Jurkat, Clone E6-1 (cell line): ENCODE data around the gene RETREG2.

Source experiments
- DNase-seq: peaks from one replicate; pipeline ENCODE4 v3.0.0-alpha.2; 2011; ENCODE audit warnings: low read depth, low spot score
- H3K4me3 ChIP-seq: 2 replicates; pipeline ENCODE4 v1.5.1; 2011; ENCODE audit warnings: mild to moderate bottlenecking, low read length, control low read depth, moderate library complexity

The RETREG2 gene

DNA sequence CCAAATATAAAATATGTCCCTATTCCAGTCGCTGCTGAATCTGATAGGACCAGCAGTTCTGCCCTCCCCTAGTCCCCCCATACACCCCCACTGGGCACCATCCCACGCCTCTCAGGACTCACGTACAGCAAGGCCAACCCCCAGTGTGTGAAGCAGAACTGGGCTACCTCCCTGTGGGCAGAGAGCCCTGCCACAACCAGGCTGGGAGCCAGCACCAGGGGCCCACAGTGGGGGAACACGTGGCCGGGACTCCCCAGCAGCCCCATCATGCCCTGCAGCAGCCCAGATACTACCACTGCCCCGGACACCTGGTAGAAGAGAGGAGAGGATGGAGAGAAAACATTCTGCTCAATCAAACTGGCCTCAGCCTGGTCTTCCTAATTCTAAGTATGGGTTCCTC is 9.5 kb upstream of the RETREG2 start:
- no peak overlapping the region for H3K4me3 ChIP-seq
- DNase-seq = no peak

DNA sequence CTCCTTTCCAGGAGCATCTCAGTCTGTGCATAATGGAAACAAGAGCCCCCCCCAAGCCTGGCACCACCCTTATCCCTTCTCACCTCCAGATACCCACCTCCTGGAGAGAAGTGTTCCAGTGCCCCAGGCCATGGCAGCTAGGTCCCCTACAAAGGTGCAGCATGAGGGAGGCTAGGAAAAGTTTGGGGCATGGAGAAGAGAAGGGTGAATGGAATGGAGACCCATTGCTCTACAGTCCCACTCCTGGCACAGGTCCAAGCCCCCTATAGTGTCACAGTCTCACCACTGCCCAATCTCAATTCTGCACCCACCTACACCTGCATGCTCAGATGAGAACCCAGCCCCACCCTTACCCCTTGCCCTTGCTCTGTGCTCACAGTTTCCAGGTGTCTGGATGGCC is 9.1 kb upstream of the RETREG2 start:
- H3K4me3 ChIP-seq = no peak overlapping the region
- no peak for DNase-seq

DNA sequence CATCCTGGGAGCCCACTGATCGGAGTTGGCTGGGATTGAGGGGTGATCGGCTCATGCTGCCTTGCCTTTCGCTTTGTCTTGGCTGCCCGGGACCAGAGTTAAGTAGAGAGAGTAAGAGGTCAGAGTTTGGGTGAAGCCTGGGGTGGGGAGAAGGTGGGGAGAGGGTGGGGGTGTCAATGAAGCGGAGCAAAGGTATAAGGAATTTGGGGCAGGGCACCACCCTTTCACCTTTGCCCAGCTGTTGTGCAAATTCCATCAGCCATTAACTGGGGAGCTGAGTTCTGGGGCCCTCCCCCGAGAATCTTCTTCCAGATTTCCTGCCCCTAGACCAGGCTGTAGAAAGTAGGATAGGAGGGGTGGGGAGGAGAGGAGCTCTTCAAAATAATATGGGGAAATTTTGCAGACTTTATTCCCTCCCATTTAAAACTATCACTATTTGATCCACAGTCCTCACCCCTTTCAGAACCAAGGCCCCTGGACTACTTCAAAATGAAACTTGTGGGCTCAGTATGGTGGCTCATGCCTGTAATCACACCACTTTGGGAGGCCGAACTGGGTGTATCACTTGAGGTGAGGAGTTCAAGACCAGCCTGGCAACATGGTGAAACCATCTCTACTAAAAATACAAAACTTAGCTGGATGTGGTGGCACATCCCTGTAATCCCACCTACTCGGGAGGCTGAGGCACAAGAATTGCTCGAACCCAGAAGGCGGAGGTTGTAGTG is 8.0 kb upstream of the RETREG2 start, which contains the start of gene SLC23A3:
TSS of gene SLC23A3 (minus strand) at position 100 of the 725 bp plus-strand sequence. CDS start at position 55, 45 bp downstream.
- DNase-seq = no peak

DNA sequence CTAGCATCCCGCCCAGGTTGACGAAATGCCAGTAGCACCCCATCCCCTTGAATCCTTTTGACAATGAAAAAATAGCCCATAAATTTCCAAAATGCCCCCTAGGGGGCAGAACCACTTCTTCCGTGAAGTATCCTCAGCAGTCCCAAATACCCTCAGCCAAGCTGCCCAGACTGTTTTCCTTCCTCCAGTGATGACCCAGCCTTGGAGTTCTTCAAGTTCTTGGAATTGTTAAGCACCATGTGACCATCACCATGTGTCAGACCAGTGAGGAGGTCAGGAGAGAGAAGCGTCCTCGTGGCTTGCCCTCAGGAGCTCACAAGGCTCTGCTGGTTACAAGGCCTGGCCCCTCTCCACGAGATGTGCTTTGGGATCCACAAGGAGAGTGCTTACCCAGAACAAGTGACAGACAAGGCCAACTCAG is 6.8 kb upstream of the RETREG2 start:
- no peak for DNase-seq

More for the DNA sequence above, 8.0 kb upstream of the RETREG2 start, which contains the start of gene SLC23A3:
- H3K4me3 ChIP-seq = no peak within 1 kb of the TSS

DNA sequence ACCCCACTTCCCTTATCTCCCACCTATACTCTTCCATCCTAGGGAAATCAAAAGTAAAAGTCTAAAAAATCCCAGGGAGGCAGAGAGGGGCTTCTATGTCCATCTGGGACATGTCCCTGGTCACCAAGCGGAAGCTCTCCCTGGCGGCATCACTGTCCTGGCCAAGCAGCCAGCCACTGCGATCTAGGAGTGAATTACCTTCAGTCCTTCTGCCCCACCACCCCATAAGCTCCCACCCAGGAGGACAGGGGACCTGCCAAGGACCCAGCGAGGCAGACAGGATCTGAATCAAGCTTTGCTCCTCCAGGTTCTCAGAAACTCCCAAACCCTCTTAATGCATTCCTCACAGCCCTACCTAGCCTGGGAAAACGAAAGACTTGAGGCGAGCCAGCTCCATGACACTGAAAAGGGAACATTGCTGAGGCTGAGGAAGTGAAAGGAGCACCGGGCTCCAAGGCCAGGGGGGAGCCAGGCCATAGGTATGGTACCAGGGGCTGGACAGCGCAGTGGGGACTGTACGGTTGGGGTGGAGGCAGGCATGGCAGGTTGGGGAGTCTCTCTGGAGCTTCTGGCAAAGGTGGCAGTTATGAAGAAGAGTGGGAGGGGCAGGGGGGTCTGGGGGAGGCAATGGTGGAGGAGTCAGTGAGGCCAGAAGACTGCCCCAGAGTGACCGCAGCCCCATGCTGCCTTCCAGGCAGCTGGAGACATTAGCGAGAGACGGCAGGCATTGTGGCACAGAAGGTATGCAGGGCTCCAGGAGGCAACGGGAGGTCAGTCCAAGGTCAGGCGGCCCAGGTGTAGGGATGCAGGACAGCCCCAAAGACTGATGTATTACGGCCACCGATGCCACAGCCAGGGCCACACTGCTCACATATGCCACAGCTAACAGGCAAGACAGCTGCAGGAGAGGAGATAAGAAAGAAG is 5.6 kb upstream of the RETREG2 start:
- no peak overlapping the region for H3K4me3 ChIP-seq

More for the DNA sequence above, 6.8 kb upstream of the RETREG2 start:
- no peak overlapping the region for H3K4me3 ChIP-seq

DNA sequence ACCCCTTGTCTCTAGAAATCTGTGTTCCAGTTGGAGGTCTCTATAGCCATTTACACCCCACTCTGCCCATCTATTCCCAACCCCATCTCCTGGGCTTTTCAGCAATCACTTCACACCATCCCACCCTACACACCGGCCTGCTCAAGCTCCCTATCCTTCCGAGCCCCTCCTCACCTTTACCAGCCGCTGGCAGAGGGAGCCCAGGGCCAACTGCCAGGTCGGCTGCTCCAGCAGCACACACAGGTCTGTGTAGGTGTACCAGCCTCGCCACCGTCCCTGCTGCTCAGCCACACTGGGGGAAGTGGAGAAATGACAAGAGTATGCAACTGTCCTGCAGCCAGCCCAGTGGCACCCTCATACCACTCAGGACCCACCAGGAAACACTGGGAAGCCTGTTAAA is 4.9 kb upstream of the RETREG2 start:
- no peak for DNase-seq

More for the DNA sequence above, 5.6 kb upstream of the RETREG2 start:
- no peak for DNase-seq

DNA sequence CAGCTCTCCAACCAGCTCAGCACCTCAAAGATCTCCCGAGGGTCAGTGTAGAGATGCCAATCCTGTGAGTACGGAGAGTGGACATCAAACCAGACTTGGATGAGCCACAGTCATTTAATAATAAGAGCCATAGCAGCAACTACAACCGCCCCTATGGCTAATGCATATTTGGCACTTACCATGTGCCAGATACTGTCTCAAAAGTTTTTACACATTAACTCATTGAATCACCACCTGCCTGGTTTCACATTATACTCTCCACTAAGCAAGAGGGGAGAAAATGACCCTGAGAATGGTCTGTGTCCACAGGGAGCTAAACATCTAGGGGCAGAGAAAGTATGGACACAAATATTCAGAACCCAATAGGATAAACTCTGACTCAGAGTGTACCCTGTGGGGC is 3.9 kb upstream of the RETREG2 start:
- no peak for DNase-seq

More for the DNA sequence above, 4.9 kb upstream of the RETREG2 start:
- H3K4me3 ChIP-seq = no peak overlapping the region

DNA sequence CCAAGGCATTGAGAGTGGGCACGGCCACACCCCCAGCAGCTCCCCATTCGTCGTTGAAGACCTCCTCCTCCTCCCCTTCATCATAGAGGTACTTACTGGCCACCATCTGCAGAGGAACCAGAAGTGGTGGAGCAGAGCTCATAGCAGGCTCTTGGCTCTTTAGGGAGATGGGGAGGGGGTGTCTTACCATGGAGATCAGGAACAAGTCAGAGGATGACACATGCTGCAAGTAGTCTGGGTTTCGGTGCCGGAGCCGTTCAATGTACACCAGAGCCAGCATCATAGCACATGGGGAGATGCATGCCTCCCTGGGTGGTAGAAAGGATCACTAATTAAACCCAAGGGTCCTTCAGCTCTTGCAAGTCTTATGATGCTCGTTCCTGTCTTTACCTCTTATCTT is 3.3 kb upstream of the RETREG2 start:
- no peak overlapping the region for H3K4me3 ChIP-seq
- DNase-seq = no peak

More for the DNA sequence above, 3.9 kb upstream of the RETREG2 start:
- no peak overlapping the region for H3K4me3 ChIP-seq

DNA sequence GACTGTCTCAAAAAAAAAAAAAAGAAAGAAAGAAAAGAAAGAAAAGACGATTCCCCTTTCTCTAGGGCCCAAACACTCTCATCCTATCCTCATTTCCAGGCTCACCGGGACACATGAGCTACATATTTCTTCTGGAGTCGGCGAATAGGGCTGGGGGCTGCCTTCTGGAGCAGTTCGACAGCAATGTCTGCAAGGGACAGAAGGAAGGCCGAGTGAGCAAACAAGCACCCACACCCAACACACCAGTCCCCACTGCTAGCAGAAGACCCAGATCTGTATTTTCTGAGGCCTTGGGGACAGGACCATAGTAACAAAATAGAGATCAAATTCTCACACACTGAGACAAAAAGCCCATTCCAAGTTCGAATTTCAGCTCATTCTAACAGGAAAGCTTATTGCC is 2.6 kb upstream of the RETREG2 start:
- H3K4me3 ChIP-seq = no peak overlapping the region; the same call in 1 of the 2 replicates

DNA sequence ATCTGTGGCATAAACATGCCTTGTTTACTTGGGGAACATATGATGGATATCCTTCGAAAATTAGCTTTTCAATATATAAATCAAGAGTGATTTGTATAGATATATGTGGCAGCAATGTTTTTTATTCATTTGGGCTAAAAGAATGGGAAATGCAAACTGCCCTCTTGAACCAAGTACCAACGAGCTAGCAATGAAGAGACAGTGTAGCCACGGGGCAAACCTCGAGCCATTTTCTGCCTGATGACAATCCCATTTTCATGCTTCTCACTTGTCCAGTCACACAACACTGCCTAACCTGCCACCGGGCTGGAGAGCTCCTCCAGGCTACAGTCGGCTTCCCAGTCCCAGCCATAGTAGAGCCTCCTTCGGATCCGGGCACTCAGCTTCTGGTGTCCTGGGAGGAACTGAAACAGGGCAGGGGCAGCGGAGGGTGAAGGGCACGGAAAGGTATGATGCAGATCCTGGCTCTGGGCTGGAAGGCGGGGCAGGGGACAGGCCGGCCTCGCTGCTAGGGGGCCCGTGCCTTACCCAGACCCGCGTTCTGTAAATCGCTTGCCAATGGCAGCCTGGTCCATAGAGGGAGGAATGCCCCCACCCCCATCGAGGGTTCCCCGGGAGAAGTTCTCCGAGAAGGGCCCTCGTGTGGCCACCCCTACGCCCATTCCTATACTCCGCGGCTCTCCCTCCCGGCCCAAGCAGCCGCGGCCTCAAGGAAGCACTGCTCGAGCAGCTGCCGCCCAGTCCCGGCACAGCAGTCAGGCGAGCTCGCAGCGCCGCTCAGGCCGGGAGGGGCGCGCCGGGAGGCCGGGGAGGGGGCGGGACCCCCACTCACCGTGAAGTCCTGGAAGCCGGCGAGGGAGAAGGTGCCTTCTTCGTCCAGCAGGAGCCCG is 1.9 kb upstream of the RETREG2 start:
- H3K4me3 ChIP-seq = peak overlapping the region; percentile 90
- DNase-seq = no peak

More for the DNA sequence above, 2.6 kb upstream of the RETREG2 start:
- no peak for DNase-seq

DNA sequence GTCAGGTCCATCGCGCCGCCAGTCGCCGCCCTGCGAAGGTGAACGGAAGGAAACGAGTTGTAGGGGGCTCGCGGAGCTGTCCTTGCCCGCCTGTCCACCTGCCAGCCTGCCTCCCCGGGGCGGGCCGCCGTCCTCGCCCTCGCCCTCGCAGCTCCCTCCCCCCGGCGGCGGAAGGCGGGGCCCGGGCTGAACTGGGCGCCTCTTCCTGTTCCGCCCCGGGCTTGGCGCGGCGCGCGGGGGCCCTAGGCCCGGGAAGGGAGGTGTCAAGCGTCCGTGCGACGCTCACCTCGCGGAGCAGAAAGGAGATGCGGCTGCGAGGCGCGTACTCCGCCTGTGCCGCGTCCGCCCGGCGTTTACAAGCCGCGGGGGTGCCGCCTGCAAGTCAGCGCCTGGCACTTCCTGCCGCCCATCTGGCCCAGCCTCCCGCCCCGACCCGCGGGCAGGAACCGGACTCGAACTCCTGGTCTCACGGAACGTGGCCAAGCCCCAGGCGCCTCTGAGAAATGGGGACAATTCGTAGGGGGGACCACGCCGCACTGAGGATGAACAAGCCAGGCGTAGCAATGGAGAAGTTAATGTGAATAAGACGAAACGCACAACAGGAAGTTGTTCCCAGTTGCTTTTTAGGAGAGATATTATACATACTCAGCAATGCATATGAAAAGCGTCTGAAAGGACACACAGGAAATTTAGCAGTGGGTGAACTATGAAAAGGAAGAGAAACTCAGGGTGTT is 1.1 kb upstream of the RETREG2 start, which contains the start of gene CNPPD1:
TSS of gene CNPPD1 (minus strand) at position 108 of the 734 bp plus-strand sequence. CDS start at position 11, 97 bp downstream.
- peak within 1 kb of the TSS; percentile 90 for H3K4me3 ChIP-seq
- DNase-seq = peak; percentile 75

DNA sequence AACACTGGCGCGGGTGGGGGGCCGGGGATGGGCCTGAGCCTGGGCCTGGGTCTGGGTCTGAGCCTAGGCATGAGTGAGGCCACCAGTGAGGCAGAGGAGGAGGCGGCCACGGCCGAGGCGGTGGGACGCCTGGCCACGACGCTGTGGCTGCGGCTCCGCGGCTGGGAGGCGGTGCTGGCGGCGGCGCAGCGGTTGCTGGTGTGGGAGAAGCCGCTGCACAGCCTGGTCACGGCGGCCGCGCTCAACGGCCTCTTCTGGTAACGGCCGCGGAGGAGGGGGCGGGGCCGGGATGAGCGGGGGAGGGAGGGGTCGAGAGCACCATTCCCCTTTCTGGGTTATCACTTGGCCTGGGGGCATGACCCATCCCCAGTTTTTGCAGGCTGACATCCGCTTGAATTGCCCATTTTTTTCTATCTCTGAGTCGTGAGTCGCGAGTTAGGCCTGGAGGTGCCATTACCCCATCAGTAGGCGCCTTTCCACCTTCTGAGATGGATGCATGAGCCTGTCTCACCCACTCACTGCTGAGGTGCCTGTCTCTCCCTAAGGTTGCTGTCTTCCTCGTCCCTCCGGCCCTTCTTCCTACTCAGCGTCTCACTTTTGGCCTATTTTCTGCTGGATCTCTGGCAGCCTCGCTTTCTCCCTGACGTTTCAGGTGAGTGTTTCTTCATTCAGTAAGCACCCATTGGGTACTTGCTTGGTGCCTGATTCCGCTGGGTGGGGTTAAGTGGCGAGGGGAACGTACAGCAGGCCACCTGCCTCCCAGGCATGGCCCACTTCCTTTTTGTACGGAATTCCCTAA is 501 bp downstream of the RETREG2 start:
- H3K4me3 ChIP-seq = peak overlapping the region; percentile 90
- DNase-seq = no peak

DNA sequence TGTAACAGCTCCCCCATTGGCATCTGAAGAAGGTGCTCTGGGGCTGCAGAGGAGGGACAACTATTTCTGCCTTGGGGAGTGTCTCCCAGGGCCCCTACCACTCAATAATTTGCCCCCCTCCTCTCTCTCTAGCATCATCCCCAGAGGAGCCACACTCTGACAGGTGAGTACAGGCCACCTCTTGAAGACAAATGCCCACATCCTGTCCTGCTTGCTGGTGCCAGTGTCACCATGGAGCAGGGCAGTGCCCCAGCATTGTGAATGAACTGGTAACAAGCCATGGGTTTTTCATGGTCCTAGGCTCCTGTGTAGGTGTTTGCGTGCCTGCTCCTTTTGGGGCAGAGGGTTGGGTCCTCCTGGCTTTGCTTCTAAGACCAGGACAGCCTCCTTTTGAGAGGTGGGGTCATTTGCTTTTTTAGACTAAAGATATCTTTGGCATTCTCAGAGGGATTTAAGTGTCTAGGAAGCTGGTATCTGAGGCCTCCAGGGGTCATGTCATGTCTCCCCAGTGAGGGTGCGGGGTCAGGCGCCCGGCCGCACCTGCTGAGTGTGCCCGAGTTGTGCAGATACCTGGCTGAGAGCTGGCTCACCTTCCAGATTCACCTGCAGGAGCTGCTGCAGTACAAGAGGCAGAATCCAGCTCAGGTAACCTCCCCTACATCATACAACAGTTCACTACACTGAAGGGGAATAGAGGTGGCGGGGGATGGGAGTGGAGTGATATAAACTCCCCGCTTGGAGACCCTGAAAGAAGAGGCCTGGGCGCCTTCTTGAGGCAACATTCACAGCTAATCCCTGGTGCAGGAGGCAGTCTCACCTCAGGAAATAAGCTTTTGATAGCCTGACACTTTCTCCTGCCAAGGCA is 1.8 kb downstream of the RETREG2 start:
- H3K4me3 ChIP-seq = no peak overlapping the region
- DNase-seq = no peak

DNA sequence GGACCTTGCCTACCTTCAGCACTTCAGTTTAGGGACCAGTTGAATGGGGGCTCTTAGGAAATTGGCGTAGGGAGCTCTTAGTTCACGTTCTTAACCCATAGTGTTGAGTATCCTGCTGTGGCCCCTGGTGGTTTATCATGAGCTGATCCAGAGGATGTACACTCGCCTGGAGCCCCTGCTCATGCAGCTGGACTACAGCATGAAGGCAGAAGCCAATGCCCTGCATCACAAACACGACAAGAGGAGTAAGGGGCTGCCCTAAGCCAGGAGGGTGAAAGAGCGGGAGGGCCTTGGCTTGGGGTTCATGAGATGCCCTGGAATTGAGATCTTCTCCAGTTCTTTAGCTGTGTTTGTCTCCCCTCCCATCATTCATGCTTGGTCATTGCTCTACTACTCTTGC is 2.9 kb downstream of the RETREG2 start:
- DNase-seq = no peak
- H3K4me3 ChIP-seq = no peak overlapping the region

DNA sequence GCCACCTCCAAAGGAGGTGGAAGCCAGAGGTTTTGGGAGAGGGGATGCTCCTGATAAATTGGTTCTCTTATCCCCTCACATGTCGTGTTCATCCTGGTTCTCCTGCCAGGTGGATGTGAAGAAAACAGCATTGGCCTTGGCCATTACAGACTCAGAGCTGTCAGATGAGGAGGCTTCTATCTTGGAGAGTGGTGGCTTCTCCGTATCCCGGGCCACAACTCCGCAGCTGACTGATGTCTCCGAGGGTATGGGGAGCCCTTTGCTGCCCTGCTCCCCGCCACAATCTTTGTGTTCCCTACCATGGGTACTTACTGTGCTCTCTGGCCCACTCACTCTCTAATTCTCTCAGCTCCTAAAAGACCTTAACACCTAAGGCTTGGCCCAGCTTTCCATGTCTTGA is 3.5 kb downstream of the RETREG2 start:
- H3K4me3 ChIP-seq = no peak overlapping the region
- no peak for DNase-seq

DNA sequence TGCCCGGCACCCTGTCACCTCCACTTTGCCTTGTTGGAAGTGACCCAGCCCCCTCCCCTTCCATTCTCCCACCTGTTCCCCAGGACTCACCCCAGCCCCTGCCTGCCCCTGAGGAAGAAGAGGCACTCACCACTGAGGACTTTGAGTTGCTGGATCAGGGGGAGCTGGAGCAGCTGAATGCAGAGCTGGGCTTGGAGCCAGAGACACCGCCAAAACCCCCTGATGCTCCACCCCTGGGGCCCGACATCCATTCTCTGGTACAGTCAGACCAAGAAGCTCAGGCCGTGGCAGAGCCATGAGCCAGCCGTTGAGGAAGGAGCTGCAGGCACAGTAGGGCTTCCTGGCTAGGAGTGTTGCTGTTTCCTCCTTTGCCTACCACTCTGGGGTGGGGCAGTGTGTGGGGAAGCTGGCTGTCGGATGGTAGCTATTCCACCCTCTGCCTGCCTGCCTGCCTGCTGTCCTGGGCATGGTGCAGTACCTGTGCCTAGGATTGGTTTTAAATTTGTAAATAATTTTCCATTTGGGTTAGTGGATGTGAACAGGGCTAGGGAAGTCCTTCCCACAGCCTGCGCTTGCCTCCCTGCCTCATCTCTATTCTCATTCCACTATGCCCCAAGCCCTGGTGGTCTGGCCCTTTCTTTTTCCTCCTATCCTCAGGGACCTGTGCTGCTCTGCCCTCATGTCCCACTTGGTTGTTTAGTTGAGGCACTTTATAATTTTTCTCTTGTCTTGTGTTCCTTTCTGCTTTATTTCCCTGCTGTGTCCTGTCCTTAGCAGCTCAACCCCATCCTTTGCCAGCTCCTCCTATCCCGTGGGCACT is 4.5 kb downstream of the RETREG2 start:
- no peak for DNase-seq
- H3K4me3 ChIP-seq = no peak overlapping the region
